Liver (tissue), 3 donors: ENCODE measurements around the gene LMOD3.

ENCODE experiments used
- CTCF ChIP-seq: fragments of 150-350 bp; IDR thresholded peaks from 2 replicates; pipeline ENCODE4 v1.5.1; 2017; ENCODE audit warnings: improper control_type of control experiment, low read depth, low read length; ENCODE audit not compliant: missing input control
- FOXA1 ChIP-seq: IDR thresholded peaks from 2 replicates; pipeline ENCODE4 v1.6.1; 2016; ENCODE audit warnings: antibody characterized with exemption
- FOXA2 ChIP-seq: IDR thresholded peaks from 2 replicates; pipeline ENCODE4 v1.6.1; 2016; ENCODE audit warnings: antibody characterized with exemption
- GABPA ChIP-seq, 2 donors: IDR thresholded peaks in 1 of 2; conservative IDR thresholded peaks in 1 of 2; 2 replicates each; pipeline ENCODE4 v1.6.1; 2016; ENCODE audit warnings: antibody characterized with exemption in 2 of 2, mild to moderate bottlenecking in 1 of 2, moderate library complexity in 1 of 2
- JUND ChIP-seq, 2 donors: IDR thresholded peaks; 2 replicates each; pipeline ENCODE4 v1.6.1; 2016; ENCODE audit warnings: antibody characterized with exemption in 2 of 2
- NR2F2 ChIP-seq: IDR thresholded peaks from 2 replicates; pipeline ENCODE4 v1.6.1; 2016; ENCODE audit warnings: antibody characterized with exemption
- RAD21 ChIP-seq, 2 donors: IDR thresholded peaks; 2 replicates each; pipeline ENCODE4 v1.6.1; 2016; ENCODE audit warnings: antibody characterized with exemption in 2 of 2, mild to moderate bottlenecking in 2 of 2
- SP1 ChIP-seq: IDR thresholded peaks from 2 replicates; pipeline ENCODE4 v1.6.1; 2018; ENCODE audit warnings: antibody characterized with exemption, mild to moderate bottlenecking
- TAF1 ChIP-seq: conservative IDR thresholded peaks from 2 replicates; pipeline ENCODE4 v1.6.1; 2016; ENCODE audit warnings: antibody characterized with exemption, mild to moderate bottlenecking
- YY1 ChIP-seq: IDR thresholded peaks from 2 replicates; pipeline ENCODE4 v1.6.1; 2016; ENCODE audit warnings: antibody characterized with exemption, mild to moderate bottlenecking
- ZBTB33 ChIP-seq: IDR thresholded peaks from 2 replicates; pipeline ENCODE4 v1.6.1; 2016; ENCODE audit warnings: antibody characterized with exemption
- TF ChIP-seq, protein P1 (sequence below): IDR thresholded peaks from 2 replicates; pipeline ENCODE4 v1.6.1; 2016; ENCODE audit warnings: antibody characterized with exemption, mild to moderate bottlenecking
- TF ChIP-seq, protein P2 (sequence below): IDR thresholded peaks from 2 replicates; pipeline ENCODE4 v1.6.1; 2016; ENCODE audit warnings: antibody characterized with exemption
- TF ChIP-seq, protein P3 (sequence below): IDR thresholded peaks from 2 replicates; pipeline ENCODE4 v1.6.1; 2016; ENCODE audit warnings: antibody characterized with exemption
- donor health status: healthy.
- donor health status: healthy.

GRCh38 chr3:69085833-69086722 is 36.3 kb downstream of the LMOD3 start:
- TF ChIP-seq YY1 (no peak), CTCF (no peak), SP1 (peak; percentile 9), TAF1 (no peak), JUND (IDR thresholded peaks at IDR 0.05) (no peak), ZBTB33 (no peak), GABPA (IDR thresholded peaks at IDR 0.05 in 1 of 2, conservative IDR thresholded peaks at IDR 0.05 in 1 of 2) (no peak), FOXA2 (no peak), FOXA1 (no peak), RAD21 (IDR thresholded peaks at IDR 0.05) (no peak), NR2F2 (no peak)
- TF ChIP-seq, protein P1, sequence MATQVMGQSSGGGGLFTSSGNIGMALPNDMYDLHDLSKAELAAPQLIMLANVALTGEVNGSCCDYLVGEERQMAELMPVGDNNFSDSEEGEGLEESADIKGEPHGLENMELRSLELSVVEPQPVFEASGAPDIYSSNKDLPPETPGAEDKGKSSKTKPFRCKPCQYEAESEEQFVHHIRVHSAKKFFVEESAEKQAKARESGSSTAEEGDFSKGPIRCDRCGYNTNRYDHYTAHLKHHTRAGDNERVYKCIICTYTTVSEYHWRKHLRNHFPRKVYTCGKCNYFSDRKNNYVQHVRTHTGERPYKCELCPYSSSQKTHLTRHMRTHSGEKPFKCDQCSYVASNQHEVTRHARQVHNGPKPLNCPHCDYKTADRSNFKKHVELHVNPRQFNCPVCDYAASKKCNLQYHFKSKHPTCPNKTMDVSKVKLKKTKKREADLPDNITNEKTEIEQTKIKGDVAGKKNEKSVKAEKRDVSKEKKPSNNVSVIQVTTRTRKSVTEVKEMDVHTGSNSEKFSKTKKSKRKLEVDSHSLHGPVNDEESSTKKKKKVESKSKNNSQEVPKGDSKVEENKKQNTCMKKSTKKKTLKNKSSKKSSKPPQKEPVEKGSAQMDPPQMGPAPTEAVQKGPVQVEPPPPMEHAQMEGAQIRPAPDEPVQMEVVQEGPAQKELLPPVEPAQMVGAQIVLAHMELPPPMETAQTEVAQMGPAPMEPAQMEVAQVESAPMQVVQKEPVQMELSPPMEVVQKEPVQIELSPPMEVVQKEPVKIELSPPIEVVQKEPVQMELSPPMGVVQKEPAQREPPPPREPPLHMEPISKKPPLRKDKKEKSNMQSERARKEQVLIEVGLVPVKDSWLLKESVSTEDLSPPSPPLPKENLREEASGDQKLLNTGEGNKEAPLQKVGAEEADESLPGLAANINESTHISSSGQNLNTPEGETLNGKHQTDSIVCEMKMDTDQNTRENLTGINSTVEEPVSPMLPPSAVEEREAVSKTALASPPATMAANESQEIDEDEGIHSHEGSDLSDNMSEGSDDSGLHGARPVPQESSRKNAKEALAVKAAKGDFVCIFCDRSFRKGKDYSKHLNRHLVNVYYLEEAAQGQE, result no peak
- TF ChIP-seq, protein P2, sequence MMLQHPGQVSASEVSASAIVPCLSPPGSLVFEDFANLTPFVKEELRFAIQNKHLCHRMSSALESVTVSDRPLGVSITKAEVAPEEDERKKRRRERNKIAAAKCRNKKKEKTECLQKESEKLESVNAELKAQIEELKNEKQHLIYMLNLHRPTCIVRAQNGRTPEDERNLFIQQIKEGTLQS, result no peak
- TF ChIP-seq, protein P3, sequence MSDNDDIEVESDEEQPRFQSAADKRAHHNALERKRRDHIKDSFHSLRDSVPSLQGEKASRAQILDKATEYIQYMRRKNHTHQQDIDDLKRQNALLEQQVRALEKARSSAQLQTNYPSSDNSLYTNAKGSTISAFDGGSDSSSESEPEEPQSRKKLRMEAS, result no peak
